ENCODE measurements around the gene BEX4.

- TF ChIP-seq CTCF (IDR thresholded peaks at IDR 0.05), result peak; percentile 60
- no peak for TF ChIP-seq EZH2 (IDR thresholded peaks at IDR 0.05)
These were observed 3.7 kb upstream of the BEX4 start for GRCh38 chrX:103211012-103211715.

All from neural progenitor cell (in vitro differentiated cells).